GM12878 (cell line): ENCODE results near the gene IGF1R. TPM values are rescaled to one million over a fixed set of nuclear protein-coding genes. Genes with fewer than 3 reads are reported as not detected.

Experiments used
- ATAC-seq: fragments of 200-7000 bp; cut with Tn5 transposase; 3 replicates; pipeline ENCODE4 v1.9.1; 2020; ENCODE audit warnings: mild to moderate bottlenecking, moderate library complexity
- BruUV-seq: library from RNA; stranded (reverse); fragments of 400-500 nt; replicated peaks from 2 replicates; lab custom pipeline; 2021; lab: Mats Ljungman, UMichigan
- CTCF ChIA-PET: fragments of 300-600 bp; sonication (Branson Sonifier 250); formaldehyde crosslinking; extraction: SDS; loops from one replicate; lab custom pipeline; 2021; ENCODE audit warnings: inconsistent platforms; lab: Yijun Ruan, JAX
- POLR2A ChIA-PET: fragments of 350-600 bp; formaldehyde crosslinking; extraction: SDS; loops from one replicate; lab custom pipeline; 2021; ENCODE audit warnings: inconsistent platforms; lab: Charles Lee
- RAD21 ChIA-PET: fragments of 300-600 bp; sonication (Branson Sonifier 250); formaldehyde crosslinking; loops from one replicate; lab custom pipeline; 2023; ENCODE audit warnings: antibody characterized with exemption; ENCODE audit not compliant: unreplicated experiment; lab: Charles Lee
- SMC1A ChIA-PET: fragments of 300-600 bp; sonication (Branson Sonifier 250); formaldehyde crosslinking; loops from one replicate; lab custom pipeline; 2023; ENCODE audit not compliant: unreplicated experiment, uncharacterized antibody; lab: Charles Lee
- DNase-seq: peaks from one replicate; pipeline ENCODE4 v3.0.0-alpha.2; 2011; ENCODE audit warnings: low read depth, low spot score
- FAIRE-seq: peaks from 3 replicates; lab custom pipeline; 2011; peaks lifted over from hg19 to GRCh38; lab: Jason Lieb, UNC
- H2AFZ ChIP-seq: 2 replicates; pipeline ENCODE4 v1.6.0; 2011; ENCODE audit warnings: low read depth, low read length, control low read depth; ENCODE audit not compliant: control insufficient read depth
- H3K27ac ChIP-seq: 2 replicates; pipeline ENCODE4 v1.5.1; 2011; ENCODE audit warnings: control low read depth; ENCODE audit not compliant: control insufficient read depth, insufficient read depth
- H3K27me3 ChIP-seq, 2 experiments: replicated peaks in 1 of 2; 2 replicates each; pipeline versions ENCODE4 v1.6.0 to v1.6.1; 2011; ENCODE audit warnings: low read length in 1 of 2; ENCODE audit not compliant: control insufficient read depth in 2 of 2, insufficient read depth in 2 of 2
- H3K36me3 ChIP-seq, 2 experiments: 2 replicates each; pipeline ENCODE4 v1.5.1; 2011; ENCODE audit warnings: low read length in 1 of 2; ENCODE audit not compliant: control insufficient read depth in 2 of 2, insufficient read depth in 2 of 2
- H3K4me1 ChIP-seq: 2 replicates; pipeline ENCODE4 v1.6.1; 2011; ENCODE audit warnings: mild to moderate bottlenecking, low read length, moderate library complexity, mixed read lengths; ENCODE audit not compliant: control insufficient read depth, insufficient read depth
- H3K4me2 ChIP-seq: 2 replicates; pipeline ENCODE4 v1.6.0; 2011; ENCODE audit warnings: control low read depth; ENCODE audit not compliant: control insufficient read depth, insufficient read depth
- H3K4me3 ChIP-seq: fragments of 200-600 bp; sonication (generic); 2 replicates; pipeline ENCODE4 v1.5.1; 2016
- H3K79me2 ChIP-seq: 2 replicates; pipeline ENCODE4 v1.6.0; 2011; ENCODE audit warnings: low read length; ENCODE audit not compliant: control insufficient read depth, insufficient read depth
- H3K9ac ChIP-seq: 2 replicates; pipeline ENCODE4 v1.8.0; 2011; ENCODE audit warnings: low read length, control low read depth, mixed read lengths; ENCODE audit not compliant: control insufficient read depth, insufficient read depth
- H3K9me3 ChIP-seq: replicated peaks from 3 replicates; pipeline ENCODE4 v1.5.1; 2011; ENCODE audit warnings: mild to moderate bottlenecking, low read length; ENCODE audit not compliant: control insufficient read depth, insufficient read depth
- H4K20me1 ChIP-seq: 2 replicates; pipeline ENCODE4 v1.6.0; 2011; ENCODE audit not compliant: control insufficient read depth, insufficient read depth
- BRCA1 ChIP-seq: IDR thresholded peaks from 2 replicates; pipeline ENCODE4 v1.6.1; 2011; ENCODE audit warnings: low read depth, low read length, improper control_type of control experiment
- CBFB ChIP-seq: IDR thresholded peaks from 2 replicates; pipeline ENCODE4 v1.6.1; 2016; ENCODE audit warnings: antibody characterized with exemption, low read depth
- GATAD2B ChIP-seq: fragments of 450-650 bp; conservative IDR thresholded peaks from 2 replicates; pipeline ENCODE4 v1.6.1; 2017; ENCODE audit warnings: low read depth, mild to moderate bottlenecking, moderate library complexity
- HDAC2 ChIP-seq: fragments of 200-600 bp; sonication (generic); IDR thresholded peaks from 2 replicates; pipeline ENCODE4 v1.6.1; 2017
- HDGF ChIP-seq: fragments of 450-650 bp; IDR thresholded peaks from 2 replicates; pipeline ENCODE4 v1.6.1; 2016; ENCODE audit warnings: antibody characterized with exemption
- LARP7 ChIP-seq: fragments of 450-650 bp; IDR thresholded peaks from 2 replicates; pipeline ENCODE4 v1.6.1; 2017; ENCODE audit warnings: mild to moderate bottlenecking
- MTA3 ChIP-seq: IDR thresholded peaks from 2 replicates; pipeline ENCODE4 v1.6.1; 2012; ENCODE audit warnings: low read length, inconsistent platforms, borderline replicate concordance
- RAD21 ChIP-seq: IDR thresholded peaks from 2 replicates; pipeline ENCODE4 v1.6.1; 2011; ENCODE audit warnings: mild to moderate bottlenecking, low read depth, low read length, moderate library complexity; ENCODE audit not compliant: insufficient read depth
- TCF12 ChIP-seq: IDR thresholded peaks from 2 replicates; pipeline ENCODE4 v1.6.1; 2011; ENCODE audit warnings: low read depth, mild to moderate bottlenecking, low read length
- YBX1 ChIP-seq: fragments of 450-650 bp; IDR thresholded peaks from 2 replicates; pipeline ENCODE4 v1.6.1; 2016; ENCODE audit warnings: antibody characterized with exemption
- YY1 ChIP-seq: IDR thresholded peaks from 2 replicates; pipeline ENCODE4 v1.6.1; 2011; ENCODE audit warnings: low read depth, mild to moderate bottlenecking, low read length
- WGBS: methylation state at CpG from one replicate; pipeline ENCODE4 v1.1.6; 2016; ENCODE audit warnings: low lambda C conversion rate; ENCODE audit not compliant: insufficient replicate concordance, insufficient coverage; ENCODE audit errors: missing lambda C conversion rate; 5-methylcytosine and 5-hydroxymethylcytosine counted together
- in situ Hi-C: fragments of 300-500 bp; cut with MboI; formaldehyde crosslinking; loops from 9 replicates; pipeline ENCODE4 v1.14.3; 2018; ENCODE audit warnings: mixed read lengths
- intact Hi-C: fragments of 100-400 bp; cut with micrococcal nuclease; formaldehyde crosslinking; loops from one replicate; pipeline ENCODE4 v1.14.2; 2022; ENCODE audit not compliant: unreplicated experiment
- polyA plus RNA-seq, 11 experiments: library from polyadenylated mRNA; depleted of rRNA in 4 of 11; unstranded in 6 of 11; stranded (reverse) in 5 of 11; fragments of >200 nt; fragmentation: Nextera tagmentation in 4 of 11; fragmentation: Illumina TruSeq in 1 of 11; extraction: Ambion mirVana in 4 of 11; extraction: Trizol in 1 of 11; gene quantifications; 1 replicate in 1 of 11; 2 replicates in 10 of 11; pipeline versions ENCODE4 v1.2.1 to v1.2.3, GENCODE V29; 2011 to 2016; ENCODE audit warnings: inconsistent platforms in 2 of 11, missing spikeins in 2 of 11, low read depth in 1 of 11
- total RNA-seq, 4 experiments: library from RNA; depleted of rRNA in 3 of 4; stranded (reverse); fragments of >200 nt in 3 of 4; fragmentation: Illumina TruSeq in 1 of 4; extraction: Trizol in 1 of 4; gene quantifications; 2 replicates each; pipeline versions ENCODE4 v1.2.1 to v1.2.3, GENCODE V29; 2013 to 2021
- TF ChIP-seq, protein P1 (sequence below): IDR thresholded peaks from 2 replicates; pipeline ENCODE4 v1.6.1; 2012; ENCODE audit warnings: low read depth, low read length, improper control_type of control experiment

IGF1R gene
- total and polyA plus RNA-seq, 10 of the 15 experiments (the other 5 are each of a cell fraction or from before 2014, with no cell fraction given), result 0.03 to 2.7 (median 0.66) TPM

- Histone ChIP-seq H4K20me1 (no peaks in the 10 kb centered on the region), H3K4me2 (no peak overlapping the region), H3K79me2 (no peaks in the 10 kb centered on the region), H2AFZ (no peak overlapping the region), H3K36me3 (no peaks in the 10 kb centered on the region), H3K9me3 (no peaks in the 10 kb centered on the region), H3K4me3 (no peak overlapping the region), H3K27me3 (no peaks in the 10 kb centered on the region), H3K27ac (no peak overlapping the region), H3K9ac (no peak overlapping the region), H3K4me1 (no peaks in the 10 kb centered on the region)
- RAD21 ChIA-PET, result no interaction called here
- FAIRE-seq, result no peak
- WGBS, result 43% methylated on average over 10 of the region's 10 CpGs
- in situ Hi-C loops, result no loop called here
- DNase-seq, result no peak
- ATAC-seq, result no peak
- POLR2A ChIA-PET, result no interaction called here
- CTCF ChIA-PET, result no interaction called here
- intact Hi-C loops, result no loop called here
- TF ChIP-seq LARP7 (no peak), TCF12 (no peak), YBX1 (no peak), RAD21 (no peak), GATAD2B (no peak), BRCA1 (no peak), CBFB (no peak), HDAC2 (no peak), MTA3 (no peak), HDGF (no peak), YY1 (no peak)
- TF ChIP-seq, protein P1, sequence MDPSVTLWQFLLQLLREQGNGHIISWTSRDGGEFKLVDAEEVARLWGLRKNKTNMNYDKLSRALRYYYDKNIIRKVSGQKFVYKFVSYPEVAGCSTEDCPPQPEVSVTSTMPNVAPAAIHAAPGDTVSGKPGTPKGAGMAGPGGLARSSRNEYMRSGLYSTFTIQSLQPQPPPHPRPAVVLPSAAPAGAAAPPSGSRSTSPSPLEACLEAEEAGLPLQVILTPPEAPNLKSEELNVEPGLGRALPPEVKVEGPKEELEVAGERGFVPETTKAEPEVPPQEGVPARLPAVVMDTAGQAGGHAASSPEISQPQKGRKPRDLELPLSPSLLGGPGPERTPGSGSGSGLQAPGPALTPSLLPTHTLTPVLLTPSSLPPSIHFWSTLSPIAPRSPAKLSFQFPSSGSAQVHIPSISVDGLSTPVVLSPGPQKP, result no peak
- SMC1A ChIA-PET, result no interaction called here
- BruUV-seq, result no TSS peak
These were observed 271.9 kb downstream of the IGF1R start for GRCh38 chr15:98920091-98920880.
